Adrenal gland (tissue), 12 donors: ENCODE measurements around the gene TTC3. TPM values are rescaled to one million over a fixed set of nuclear protein-coding genes. Genes with fewer than 3 reads are reported as not detected.

Source experiments
- DNase-seq, 7 donors: peaks; one replicate each; pipeline ENCODE4 v3.0.0-alpha.2; 2019 to 2020
- H3K27ac ChIP-seq, 5 donors: fragments of 200-600 bp; sonication (generic) in 4 of 5; 1 replicate in 3 of 5; 2 replicates in 2 of 5; pipeline versions ENCODE4 v1.5.1 to v1.8.0; 2016 to 2020; ENCODE audit warnings: mild to moderate bottlenecking in 1 of 5
- H3K27me3 ChIP-seq: fragments of 200-600 bp; 2 replicates; pipeline ENCODE4 v1.8.0; 2021
- H3K36me3 ChIP-seq, 2 donors: fragments of 200-600 bp; replicated peaks in 1 of 2; 1 replicate in 1 of 2; 2 replicates in 1 of 2; pipeline versions ENCODE4 v1.5.1 to v1.8.0; 2018 to 2022
- H3K4me1 ChIP-seq, 2 donors: fragments of 200-600 bp; replicated peaks in 1 of 2; 1 replicate in 1 of 2; 2 replicates in 1 of 2; pipeline versions ENCODE4 v1.5.1 to v1.8.0; 2018 to 2021
- H3K4me3 ChIP-seq, 4 donors: fragments of 200-600 bp; sonication (generic) in 3 of 4; one replicate each; pipeline ENCODE4 v1.5.1; 2016 to 2018
- H3K9me3 ChIP-seq, 3 donors: fragments of 200-600 bp; sonication (generic) in 1 of 3; replicated peaks in 1 of 3; 1 replicate in 2 of 3; 2 replicates in 1 of 3; pipeline versions ENCODE4 v1.5.1 to v1.8.0; 2016 to 2021
- POLR2A ChIP-seq, 2 donors: fragments of 450-650 bp; IDR thresholded peaks; one replicate each; pipeline ENCODE4 v1.6.1; 2017; ENCODE audit warnings: antibody characterized with exemption in 2 of 2, mild to moderate bottlenecking in 2 of 2, moderate library complexity in 1 of 2
- WGBS, 4 donors: extraction: QIAGEN DNeasy Blood & Tissue Kit in 2 of 4; methylation state at CpG; one replicate each; pipeline versions ENCODE4 v1.1.5 to v1.1.7; 2013 to 2017; 5-methylcytosine and 5-hydroxymethylcytosine counted together
- intact Hi-C, 2 donors: fragments of 100-400 bp; cut with DNase I; formaldehyde crosslinking; loops; one replicate each; pipeline versions ENCODE4 v1.14.1 to v1.15.0; 2022 to 2023
- polyA plus RNA-seq, 3 donors: library from polyadenylated mRNA; stranded (reverse); fragments of 200-250 nt in 2 of 3; fragments of 350-450 nt in 1 of 3; fragmentation: Illumina TruSeq in 1 of 3; extraction: RNeasy Lipid Tissue Mini Kit (QIAGEN cat#74804) in 1 of 3; gene quantifications; one replicate each; pipeline ENCODE4 v1.2.3, GENCODE V29; 2013 to 2014
- total RNA-seq, 9 donors: library from RNA; depleted of rRNA in 4 of 9; stranded (reverse); fragments of >200 nt in 4 of 9; fragments of 120-200 nt in 1 of 9; fragmentation: NEBNext Ultra II Directional in 1 of 9; extraction: Animal tissue kit (Norgen Biotek cat#: 25700) in 1 of 9; gene quantifications; one replicate each; pipeline versions ENCODE4 v1.1.0 to v1.2.4, GENCODE V29; 2013 to 2023
- TF ChIP-seq, protein P1 (sequence below), 6 experiments: fragments of 450-650 bp in 4 of 6; fragments of 200-600 bp in 2 of 6; sonication (generic) in 1 of 6; IDR thresholded peaks; 1 replicate in 5 of 6; 2 replicates in 1 of 6; pipeline versions ENCODE4 v1.5.1 to v1.8.0; 2016 to 2021; ENCODE audit warnings: antibody characterized with exemption in 6 of 6, mild to moderate bottlenecking in 2 of 6, moderate library complexity in 1 of 6
- donor health status: healthy with polysubstance abuse.
- donor health status: Bipolar disorder and iron deficiency.
- donor health status: DM: yes; HTN: yes; CAD: no.
- donor health status: DM: no; HTN: no; CAD: no.
- donor health status: DM: no; HTN: no; CAD: no.
- donor health status: DM: yes; HTN: yes; CAD: no.

The TTC3 gene
- total and polyA plus RNA-seq, 12 donors = 37.9 to 286 (median 136) TPM

DNA sequence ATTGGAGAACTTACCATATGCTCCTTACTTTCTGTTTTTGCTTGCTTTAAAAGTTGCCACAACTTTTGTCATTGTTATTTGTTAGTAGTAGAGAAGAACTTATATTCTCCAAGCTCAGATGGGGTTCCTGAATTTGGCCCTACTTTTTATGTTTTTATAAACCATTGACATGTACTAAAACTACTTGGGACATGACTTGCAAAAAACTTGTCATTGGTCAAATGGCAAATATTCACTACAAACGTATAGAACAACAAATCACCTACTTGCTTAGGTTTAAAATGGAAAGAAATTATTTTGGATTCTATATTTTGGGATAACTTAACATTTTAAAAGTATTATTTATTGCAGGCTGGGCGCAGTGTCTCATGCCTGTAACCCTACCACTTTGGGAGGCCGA lies 32.8 kb upstream of the TTC3 start:
- H3K27ac ChIP-seq = no peak overlapping the region
- TF ChIP-seq POLR2A (IDR thresholded peaks at IDR 0.05) = no peak
- TF ChIP-seq, protein P1, sequence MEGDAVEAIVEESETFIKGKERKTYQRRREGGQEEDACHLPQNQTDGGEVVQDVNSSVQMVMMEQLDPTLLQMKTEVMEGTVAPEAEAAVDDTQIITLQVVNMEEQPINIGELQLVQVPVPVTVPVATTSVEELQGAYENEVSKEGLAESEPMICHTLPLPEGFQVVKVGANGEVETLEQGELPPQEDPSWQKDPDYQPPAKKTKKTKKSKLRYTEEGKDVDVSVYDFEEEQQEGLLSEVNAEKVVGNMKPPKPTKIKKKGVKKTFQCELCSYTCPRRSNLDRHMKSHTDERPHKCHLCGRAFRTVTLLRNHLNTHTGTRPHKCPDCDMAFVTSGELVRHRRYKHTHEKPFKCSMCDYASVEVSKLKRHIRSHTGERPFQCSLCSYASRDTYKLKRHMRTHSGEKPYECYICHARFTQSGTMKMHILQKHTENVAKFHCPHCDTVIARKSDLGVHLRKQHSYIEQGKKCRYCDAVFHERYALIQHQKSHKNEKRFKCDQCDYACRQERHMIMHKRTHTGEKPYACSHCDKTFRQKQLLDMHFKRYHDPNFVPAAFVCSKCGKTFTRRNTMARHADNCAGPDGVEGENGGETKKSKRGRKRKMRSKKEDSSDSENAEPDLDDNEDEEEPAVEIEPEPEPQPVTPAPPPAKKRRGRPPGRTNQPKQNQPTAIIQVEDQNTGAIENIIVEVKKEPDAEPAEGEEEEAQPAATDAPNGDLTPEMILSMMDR (IDR thresholded peaks at IDR 0.05) = no peak
- 87 to 93% (median 93%) methylated on average over 3 of the region's 3 CpGs for WGBS, 4 donors
- H3K4me1 ChIP-seq = no peaks in the 10 kb centered on the region
- H3K36me3 ChIP-seq = no peaks in the 10 kb centered on the region
- intact Hi-C loops = no loop called here
- H3K27me3 ChIP-seq = no peaks in the 10 kb centered on the region
- H3K9me3 ChIP-seq = no peaks in the 10 kb centered on the region
- H3K4me3 ChIP-seq = no peak overlapping the region
- DNase-seq = no peak

DNA sequence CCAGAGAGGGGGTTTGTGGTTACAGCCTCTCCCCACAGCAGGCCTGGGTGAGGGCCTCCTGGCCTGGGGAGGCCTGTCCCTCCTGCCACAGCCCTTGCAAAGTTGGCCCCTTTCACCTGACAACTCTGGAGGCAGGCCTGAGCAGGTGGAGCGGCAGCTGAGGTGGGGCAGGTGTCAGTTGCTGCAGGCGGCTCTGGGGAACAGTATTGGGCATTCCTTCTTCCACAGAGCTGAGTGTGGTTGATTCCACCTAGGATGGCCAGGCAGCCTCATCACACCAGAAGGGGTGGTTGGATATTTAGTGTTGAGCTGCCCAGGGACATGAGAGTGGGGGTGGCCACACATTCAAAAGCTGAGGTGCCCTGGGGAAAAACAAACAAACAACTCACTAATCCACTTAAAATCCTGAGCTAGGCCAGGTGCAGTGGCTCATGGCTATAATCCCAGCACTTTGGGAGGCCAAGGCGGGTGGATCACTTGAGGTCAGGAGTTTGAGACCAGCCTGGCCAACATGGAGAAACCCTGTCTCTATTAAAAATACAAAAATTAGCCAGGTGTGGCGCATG lies 31.3 kb upstream of the TTC3 start:
- no peaks in the 10 kb centered on the region for H3K27me3 ChIP-seq
- H3K36me3 ChIP-seq = no peaks in the 10 kb centered on the region
- H3K4me1 ChIP-seq = no peaks in the 10 kb centered on the region
- TF ChIP-seq, protein P1 (IDR thresholded peaks at IDR 0.05) = no peak
- no peak for TF ChIP-seq POLR2A (IDR thresholded peaks at IDR 0.05)
- intact Hi-C loops = no loop called here
- no peaks in the 10 kb centered on the region for H3K9me3 ChIP-seq
- DNase-seq = no peak
- no peak overlapping the region for H3K4me3 ChIP-seq
- H3K27ac ChIP-seq = no peak overlapping the region
- WGBS, 4 donors = 88 to 100% (median 99%) methylated on average over 2 to 4 of the region's 4 CpGs

DNA sequence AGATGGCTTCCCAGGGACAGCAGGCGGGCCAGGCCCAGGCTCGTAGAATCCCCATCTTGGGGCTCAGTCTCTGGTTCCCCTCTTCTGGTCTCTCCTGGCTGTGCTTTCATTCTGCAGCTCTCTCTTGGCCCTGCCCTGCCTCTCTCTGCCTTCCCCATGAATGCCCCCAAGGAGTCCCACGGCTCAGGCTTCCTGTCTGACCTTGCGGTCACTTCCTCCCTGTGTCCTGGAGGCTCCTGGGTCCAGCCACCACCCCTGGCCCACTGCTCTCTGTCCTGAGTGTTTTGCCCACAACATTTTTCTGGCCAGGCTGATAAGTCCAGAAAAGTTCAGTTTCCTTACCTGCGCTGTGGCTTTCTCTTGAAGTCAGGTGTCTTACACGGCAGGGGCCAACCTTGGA lies 29.2 kb upstream of the TTC3 start:
- Histone ChIP-seq H3K27me3 (no peaks in the 10 kb centered on the region), H3K36me3 (no peaks in the 10 kb centered on the region), H3K4me3 (no peak overlapping the region), H3K9me3 (no peaks in the 10 kb centered on the region), H3K27ac (no peak overlapping the region), H3K4me1 (no peaks in the 10 kb centered on the region)
- 83 to 88% (median 86%) methylated on average over 6 of the region's 6 CpGs for WGBS, 4 donors
- intact Hi-C loops = no loop called here
- DNase-seq = peak in 2 of 7 donors; percentile 11 to 39
- TF ChIP-seq POLR2A (IDR thresholded peaks at IDR 0.05) = no peak
- TF ChIP-seq, protein P1 (IDR thresholded peaks at IDR 0.05) = no peak

DNA sequence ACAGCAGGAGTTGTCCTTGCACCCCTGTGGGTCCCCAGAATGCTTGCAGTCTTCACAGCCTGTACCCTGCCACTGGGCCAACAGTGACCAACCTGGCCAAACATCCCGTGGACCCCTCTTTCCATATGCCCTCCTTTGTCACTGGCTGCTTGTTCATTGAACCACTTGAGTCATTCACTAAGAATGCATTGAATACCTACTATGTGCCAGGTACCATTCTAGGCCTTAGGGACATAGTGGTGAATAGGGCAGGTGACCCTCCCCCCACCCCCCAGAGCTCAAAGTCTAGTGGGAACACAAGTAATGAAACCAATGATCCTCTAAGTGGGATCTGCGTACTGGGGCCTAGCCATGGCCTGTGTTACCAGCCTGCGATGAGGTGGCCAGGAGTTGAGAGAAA lies 28.4 kb upstream of the TTC3 start:
- no peaks in the 10 kb centered on the region for H3K27me3 ChIP-seq
- no peaks in the 10 kb centered on the region for H3K36me3 ChIP-seq
- DNase-seq = no peak
- H3K9me3 ChIP-seq = no peaks in the 10 kb centered on the region
- TF ChIP-seq POLR2A (IDR thresholded peaks at IDR 0.05) = no peak
- TF ChIP-seq, protein P1 (IDR thresholded peaks at IDR 0.05) = no peak
- 88 to 97% (median 94%) methylated on average over 1 to 3 of the region's 3 CpGs for WGBS, 4 donors
- intact Hi-C loops = no loop called here
- H3K4me1 ChIP-seq = no peaks in the 10 kb centered on the region
- H3K4me3 ChIP-seq = no peak overlapping the region
- H3K27ac ChIP-seq = no peak overlapping the region
